Activated CD8-positive, alpha-beta T cell treated with anti-CD3 and anti-CD28 coated beads for 36 hours (primary cell): ENCODE results near the gene ST3GAL4. TPM values are rescaled to one million over a fixed set of nuclear protein-coding genes. Genes with fewer than 3 reads are reported as not detected.

Experiments
- ATAC-seq: fragments of 200-7000 bp; cut with Tn5 transposase; one replicate; pipeline ENCODE4 v1.10.0; 2021; ENCODE audit warnings: mild to moderate bottlenecking, moderate library complexity
- CTCF ChIA-PET: fragments of 350-600 bp; sonication (Branson Sonifier 250); formaldehyde crosslinking; loops from one replicate; lab custom pipeline; 2021; ENCODE audit warnings: antibody characterized with exemption; lab: Charles Lee
- POLR2A ChIA-PET: fragments of 350-600 bp; sonication (Branson Sonifier 250); formaldehyde crosslinking; loops from one replicate; lab custom pipeline; 2021; ENCODE audit warnings: antibody characterized with exemption; lab: Charles Lee
- DNase-seq: peaks from one replicate; pipeline ENCODE4 v3.0.0-alpha.2; 2020
- H3K27ac Mint-ChIP-seq: one replicate; pipeline ENCODE4 v1.8.0; 2021; ENCODE audit warnings: mild to moderate bottlenecking, mixed read lengths
- H3K27me3 Mint-ChIP-seq: one replicate; pipeline ENCODE4 v1.8.0; 2021; ENCODE audit warnings: mixed read lengths
- H3K36me3 Mint-ChIP-seq: one replicate; pipeline ENCODE4 v1.8.0; 2021; ENCODE audit warnings: low read depth, mixed read lengths
- H3K4me1 Mint-ChIP-seq: one replicate; pipeline ENCODE4 v1.8.0; 2021; ENCODE audit warnings: low read depth, mixed read lengths
- H3K4me3 Mint-ChIP-seq: one replicate; pipeline ENCODE4 v1.8.0; 2021; ENCODE audit warnings: mild to moderate bottlenecking, moderate library complexity, mixed read lengths
- H3K9me3 Mint-ChIP-seq: one replicate; pipeline ENCODE4 v1.8.0; 2021; ENCODE audit warnings: mixed read lengths
- CTCF ChIP-seq: fragments of 200-600 bp; IDR thresholded peaks from one replicate; pipeline ENCODE4 v1.8.0; 2022; ENCODE audit warnings: antibody characterized with exemption, mild to moderate bottlenecking
- intact Hi-C: fragments of 100-400 bp; cut with micrococcal nuclease; formaldehyde crosslinking; loops from one replicate; pipeline ENCODE4 v1.10.0; 2022
- total RNA-seq, 2 experiments: library from RNA; stranded (reverse); gene quantifications; one replicate each; pipeline ENCODE4 v1.2.3, GENCODE V29; 2021

ST3GAL4 gene
- total RNA-seq, 2 experiments from 2014 or later: 10.7 to 11.7 TPM

DNA sequence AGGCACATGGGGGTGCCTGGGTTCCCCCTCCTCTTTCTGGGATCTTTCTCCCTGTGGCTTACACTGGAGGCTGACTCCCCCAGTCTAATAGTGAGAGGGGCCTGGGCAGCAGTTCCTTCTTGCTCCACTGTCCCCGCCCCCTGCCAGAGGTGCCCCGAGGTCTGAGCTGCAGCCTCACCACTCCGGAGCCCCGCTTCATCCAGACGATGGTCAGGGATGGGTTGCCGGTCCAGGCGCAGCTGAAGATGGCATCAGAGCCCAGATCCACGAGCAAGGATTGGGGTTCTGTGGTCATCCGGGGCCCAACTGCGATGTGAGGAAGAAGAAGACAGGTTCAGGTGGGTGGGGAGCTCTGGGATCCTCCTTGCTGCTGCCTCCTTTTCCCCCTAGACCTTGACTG, 91.1 kb downstream of the ST3GAL4 start:
- Mint-ChIP-seq H3K27me3 (peaks cover 2% of the 10 kb centered on the region), H3K4me3 (no peak overlapping the region), H3K4me1 (no peaks in the 10 kb centered on the region), H3K36me3 (no peaks in the 10 kb centered on the region), H3K27ac (no peak overlapping the region), H3K9me3 (peaks cover 16% of the 10 kb centered on the region)
- DNase-seq (no peak), ATAC-seq (no peak)
- no peak for TF ChIP-seq CTCF
- intact Hi-C loops: loop anchor here (10.0 kb wide), 1 partner anchor 548 kb away; no protein-coding TSS in a partner anchor
- ChIA-PET POLR2A (no interaction called here), CTCF (interaction anchor here (2.8 kb wide), 1 partner anchor 34 kb away, joined by 10 read pairs; no protein-coding TSS in a partner anchor)

DNA sequence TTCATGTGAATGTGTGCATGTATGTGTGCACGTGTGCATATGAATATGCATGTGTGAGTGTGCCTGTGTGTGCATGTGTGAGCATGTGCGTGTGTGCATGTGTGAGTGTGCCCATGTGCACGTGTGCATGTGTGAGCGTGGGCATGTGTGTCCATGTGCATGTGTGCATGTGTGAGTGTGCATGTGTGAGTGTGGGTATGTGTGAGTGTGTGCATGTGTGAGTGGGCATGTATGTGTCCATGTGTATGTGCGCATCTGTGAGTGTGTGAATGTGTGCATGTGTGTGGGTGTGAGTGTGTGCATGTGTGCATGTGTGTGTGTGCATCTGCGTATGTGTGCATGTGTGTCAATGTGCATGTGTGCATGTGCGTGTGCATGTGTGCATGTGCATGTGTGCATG, 94.7 kb downstream of the ST3GAL4 start:
- TF ChIP-seq CTCF: no peak
- ChIA-PET POLR2A (no interaction called here), CTCF (no interaction called here)
- no peaks in the 10 kb centered on the region for H3K27me3 Mint-ChIP-seq
- ATAC-seq: no peak
- no peaks in the 10 kb centered on the region for H3K4me1 Mint-ChIP-seq
- peaks cover 16% of the 10 kb centered on the region for H3K9me3 Mint-ChIP-seq
- H3K27ac Mint-ChIP-seq: no peak overlapping the region
- no peak overlapping the region for H3K4me3 Mint-ChIP-seq
- intact Hi-C loops: no loop called here
- DNase-seq: no peak
- no peaks in the 10 kb centered on the region for H3K36me3 Mint-ChIP-seq

DNA sequence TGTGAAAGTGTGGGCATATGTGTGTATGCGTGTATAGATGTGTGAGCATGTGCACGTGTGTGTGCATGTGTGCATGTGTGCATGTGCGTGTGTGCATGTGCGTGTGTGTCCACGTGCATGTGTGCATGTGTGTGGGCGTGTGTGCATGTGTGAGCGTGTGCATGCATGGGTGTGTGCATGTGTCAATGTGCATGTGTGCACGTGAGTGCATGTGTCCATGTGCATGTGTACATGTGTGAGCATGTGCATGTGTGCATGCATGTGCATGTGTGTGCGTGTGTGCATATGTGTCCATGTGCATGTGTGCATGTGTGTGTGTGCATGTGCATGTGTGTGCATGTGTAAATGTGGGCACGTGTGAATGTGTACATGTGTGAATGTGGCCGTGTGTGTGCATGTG, 95.3 kb downstream of the ST3GAL4 start:
- POLR2A ChIA-PET: no interaction called here
- TF ChIP-seq CTCF: no peak
- intact Hi-C loops: no loop called here
- ATAC-seq (no peak), DNase-seq (no peak)
- Mint-ChIP-seq H3K36me3 (no peaks in the 10 kb centered on the region), H3K4me1 (no peaks in the 10 kb centered on the region), H3K9me3 (peaks cover 16% of the 10 kb centered on the region), H3K27ac (no peak overlapping the region), H3K4me3 (no peak overlapping the region), H3K27me3 (no peaks in the 10 kb centered on the region)
- CTCF ChIA-PET: no interaction called here

GRCh38 chr11:126451211-126451802, 95.8 kb downstream of the ST3GAL4 start:
- H3K27me3 Mint-ChIP-seq: no peaks in the 10 kb centered on the region
- H3K27ac Mint-ChIP-seq: no peak overlapping the region
- ChIA-PET POLR2A (no interaction called here), CTCF (interaction anchor here (1.7 to 2.0 kb wide), 2 partner anchors 10 to 29 kb away, joined by 6 to 11 read pairs; no protein-coding TSS in a partner anchor)
- intact Hi-C loops: no loop called here
- TF ChIP-seq CTCF: no peak
- ATAC-seq (no peak), DNase-seq (no peak)
- H3K36me3 Mint-ChIP-seq: no peaks in the 10 kb centered on the region
- no peaks in the 10 kb centered on the region for H3K4me1 Mint-ChIP-seq
- H3K4me3 Mint-ChIP-seq: no peak overlapping the region
- H3K9me3 Mint-ChIP-seq: peaks cover 16% of the 10 kb centered on the region

DNA sequence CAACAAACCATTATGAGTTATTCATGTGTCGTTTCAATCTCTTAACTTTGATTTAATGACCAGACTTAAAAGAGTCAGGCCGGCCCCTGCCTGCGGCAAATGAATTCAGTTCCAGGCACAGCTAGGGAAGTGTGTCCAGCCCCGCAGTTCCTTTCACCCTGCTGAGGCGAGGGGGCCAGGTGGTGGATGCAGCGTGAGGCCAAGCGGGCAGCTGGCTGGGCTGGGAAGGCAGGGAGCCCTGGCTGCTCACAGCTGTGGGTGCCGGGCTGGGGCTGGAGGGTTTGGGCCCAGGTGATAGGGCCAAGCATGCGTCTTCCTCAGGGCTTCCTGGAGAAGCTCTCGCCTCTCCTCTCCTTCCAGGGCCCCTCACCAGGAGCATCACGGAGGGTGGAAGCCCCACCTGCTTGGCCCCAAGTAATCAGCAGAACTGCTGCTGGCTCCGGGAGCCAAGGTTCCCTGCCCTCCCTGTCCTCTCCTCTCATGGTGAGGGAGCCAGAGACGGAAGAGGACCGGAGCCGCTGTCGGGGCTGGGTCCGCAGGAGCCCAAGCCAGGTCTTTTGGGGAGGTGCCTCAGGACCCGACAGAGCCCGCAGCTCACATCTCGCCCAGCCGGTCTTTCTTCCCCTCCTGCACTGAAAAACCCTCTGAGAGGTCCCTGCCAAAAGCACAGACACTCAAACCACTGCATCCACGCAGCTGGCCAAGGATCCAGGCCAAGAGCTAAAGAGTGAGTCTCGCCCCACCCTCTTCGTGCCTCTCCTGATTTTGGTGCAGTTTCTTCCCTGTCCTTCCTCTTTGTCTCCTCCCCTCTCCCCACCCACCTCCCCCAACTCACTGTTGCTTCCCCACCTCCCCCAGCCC, 97.0 kb downstream of the ST3GAL4 start:
- H3K27me3 Mint-ChIP-seq: no peaks in the 10 kb centered on the region
- no peak for TF ChIP-seq CTCF
- DNase-seq: no peak
- no peaks in the 10 kb centered on the region for H3K4me1 Mint-ChIP-seq
- ChIA-PET CTCF (interaction anchor here (1.7 to 2.0 kb wide), 2 partner anchors 11 to 28 kb away, joined by 6 to 11 read pairs; no protein-coding TSS in a partner anchor), POLR2A (no interaction called here)
- H3K9me3 Mint-ChIP-seq: peaks cover 16% of the 10 kb centered on the region
- H3K36me3 Mint-ChIP-seq: no peaks in the 10 kb centered on the region
- intact Hi-C loops: no loop called here
- no peak for ATAC-seq
- no peak overlapping the region for H3K27ac Mint-ChIP-seq
- no peak overlapping the region for H3K4me3 Mint-ChIP-seq
